ENCODE results near the gene SLC16A7.

DNA sequence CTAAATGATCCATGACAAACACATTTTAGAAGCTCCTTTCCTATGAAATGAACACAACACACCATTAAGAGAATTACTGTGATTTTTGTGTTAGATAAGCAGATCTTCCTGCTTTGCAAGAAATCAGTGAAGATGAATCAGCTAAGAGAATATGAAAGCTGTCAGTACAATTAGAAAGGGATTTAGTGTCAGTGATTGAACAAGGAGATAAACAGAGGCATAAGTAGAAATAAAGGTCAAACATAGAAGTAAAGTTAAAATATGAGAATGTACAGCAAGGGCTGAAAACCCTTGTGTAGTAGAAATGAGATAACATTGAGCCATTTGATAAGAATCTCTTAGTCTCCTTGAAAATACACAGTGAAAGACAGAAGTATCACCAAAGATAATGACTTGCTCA is 21.4 kb upstream of the SLC16A7 start:
- TF ChIP-seq, protein P1, sequence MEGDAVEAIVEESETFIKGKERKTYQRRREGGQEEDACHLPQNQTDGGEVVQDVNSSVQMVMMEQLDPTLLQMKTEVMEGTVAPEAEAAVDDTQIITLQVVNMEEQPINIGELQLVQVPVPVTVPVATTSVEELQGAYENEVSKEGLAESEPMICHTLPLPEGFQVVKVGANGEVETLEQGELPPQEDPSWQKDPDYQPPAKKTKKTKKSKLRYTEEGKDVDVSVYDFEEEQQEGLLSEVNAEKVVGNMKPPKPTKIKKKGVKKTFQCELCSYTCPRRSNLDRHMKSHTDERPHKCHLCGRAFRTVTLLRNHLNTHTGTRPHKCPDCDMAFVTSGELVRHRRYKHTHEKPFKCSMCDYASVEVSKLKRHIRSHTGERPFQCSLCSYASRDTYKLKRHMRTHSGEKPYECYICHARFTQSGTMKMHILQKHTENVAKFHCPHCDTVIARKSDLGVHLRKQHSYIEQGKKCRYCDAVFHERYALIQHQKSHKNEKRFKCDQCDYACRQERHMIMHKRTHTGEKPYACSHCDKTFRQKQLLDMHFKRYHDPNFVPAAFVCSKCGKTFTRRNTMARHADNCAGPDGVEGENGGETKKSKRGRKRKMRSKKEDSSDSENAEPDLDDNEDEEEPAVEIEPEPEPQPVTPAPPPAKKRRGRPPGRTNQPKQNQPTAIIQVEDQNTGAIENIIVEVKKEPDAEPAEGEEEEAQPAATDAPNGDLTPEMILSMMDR (IDR thresholded peaks at IDR 0.05): no peak
- no peak for TF ChIP-seq ZFX (IDR thresholded peaks at IDR 0.05; ENCODE audit: borderline replicate concordance)

Data from 22Rv1 (cell line).